Astrocyte (in vitro differentiated cells and primary cell): ENCODE results near the gene TTC31.

Experiments used
- EZH2 ChIP-seq: IDR thresholded peaks from 2 replicates; pipeline ENCODE4 v1.6.1; 2012; ENCODE audit warnings: mild to moderate bottlenecking, low read length, inconsistent platforms; ENCODE audit not compliant: insufficient read depth
- TF ChIP-seq, protein P1 (sequence below): IDR thresholded peaks from 2 replicates; pipeline ENCODE4 v1.5.1; 2011; ENCODE audit warnings: low read depth, mild to moderate bottlenecking, inconsistent platforms, low read length, moderate library complexity; ENCODE audit not compliant: insufficient read depth

DNA sequence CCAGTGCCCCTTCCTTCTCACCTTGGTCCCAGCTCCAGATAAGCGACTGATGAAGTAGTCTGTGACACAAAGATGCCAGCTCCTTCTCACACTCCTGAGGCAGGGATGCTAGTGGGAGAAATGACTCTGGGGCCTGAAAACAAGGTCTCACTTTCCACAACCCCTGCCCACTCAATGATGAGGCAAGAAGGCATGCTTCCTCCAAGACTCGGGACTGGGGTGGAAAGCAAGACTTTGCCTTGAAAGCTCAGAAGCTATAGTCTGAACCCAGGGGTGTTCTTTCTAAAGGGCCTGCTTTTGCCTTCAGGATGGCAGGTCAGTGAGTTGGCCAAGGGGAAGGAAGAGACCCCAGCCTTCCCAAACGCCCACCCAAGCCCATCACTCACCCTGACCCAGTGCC is 1.4 kb upstream of the TTC31 start:
- TF ChIP-seq, protein P1, sequence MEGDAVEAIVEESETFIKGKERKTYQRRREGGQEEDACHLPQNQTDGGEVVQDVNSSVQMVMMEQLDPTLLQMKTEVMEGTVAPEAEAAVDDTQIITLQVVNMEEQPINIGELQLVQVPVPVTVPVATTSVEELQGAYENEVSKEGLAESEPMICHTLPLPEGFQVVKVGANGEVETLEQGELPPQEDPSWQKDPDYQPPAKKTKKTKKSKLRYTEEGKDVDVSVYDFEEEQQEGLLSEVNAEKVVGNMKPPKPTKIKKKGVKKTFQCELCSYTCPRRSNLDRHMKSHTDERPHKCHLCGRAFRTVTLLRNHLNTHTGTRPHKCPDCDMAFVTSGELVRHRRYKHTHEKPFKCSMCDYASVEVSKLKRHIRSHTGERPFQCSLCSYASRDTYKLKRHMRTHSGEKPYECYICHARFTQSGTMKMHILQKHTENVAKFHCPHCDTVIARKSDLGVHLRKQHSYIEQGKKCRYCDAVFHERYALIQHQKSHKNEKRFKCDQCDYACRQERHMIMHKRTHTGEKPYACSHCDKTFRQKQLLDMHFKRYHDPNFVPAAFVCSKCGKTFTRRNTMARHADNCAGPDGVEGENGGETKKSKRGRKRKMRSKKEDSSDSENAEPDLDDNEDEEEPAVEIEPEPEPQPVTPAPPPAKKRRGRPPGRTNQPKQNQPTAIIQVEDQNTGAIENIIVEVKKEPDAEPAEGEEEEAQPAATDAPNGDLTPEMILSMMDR: no peak
- TF ChIP-seq EZH2: no peak
